HepG2 (cell line): ENCODE data around the gene KSR1. TPM values are rescaled to one million over a fixed set of nuclear protein-coding genes. Genes with fewer than 3 reads are reported as not detected.
A peak's percentile ranks its signal among the peaks of the same experiment; 100 is the strongest.

Source experiments
- ATAC-seq: fragments of 200-7000 bp; cut with Tn5 transposase; 3 replicates; pipeline ENCODE4 v1.9.1; 2020; ENCODE audit warnings: mild to moderate bottlenecking, moderate library complexity
- BruUV-seq: library from RNA; stranded (reverse); fragments of 400-500 nt; replicated peaks from 2 replicates; lab custom pipeline; 2021; lab: Mats Ljungman, UMichigan
- CTCF ChIA-PET: fragments of 300-600 bp; formaldehyde crosslinking; extraction: SDS; loops from one replicate; lab custom pipeline; 2021; ENCODE audit warnings: low total read pairs, inconsistent platforms, low intra/inter-chr PET ratio; lab: Yijun Ruan, JAX
- POLR2A ChIA-PET: fragments of 350-600 bp; sonication (Branson Sonifier 250); formaldehyde crosslinking; loops from one replicate; lab custom pipeline; 2020; ENCODE audit warnings: antibody characterized with exemption, inconsistent platforms; lab: Yijun Ruan, JAX
- DNase-seq: peaks from one replicate; pipeline ENCODE4 v3.0.0-alpha.2; 2015; ENCODE audit warnings: low spot score
- FAIRE-seq: peaks from 3 replicates; lab custom pipeline; 2011; peaks lifted over from hg19 to GRCh38; lab: Jason Lieb, UNC
- H2AFZ ChIP-seq: one replicate; pipeline ENCODE4 v1.6.1; 2011; ENCODE audit warnings: low read length, inconsistent platforms
- H3K27ac ChIP-seq: fragments of 300-600 bp; 3 replicates; pipeline ENCODE4 v1.8.0; 2011; ENCODE audit warnings: mixed run types, mild to moderate bottlenecking, mixed read lengths, low read length, inconsistent platforms; ENCODE audit not compliant: insufficient read depth; ENCODE audit errors: extremely low read length
- H3K27me3 ChIP-seq, 2 experiments: fragments of 200-600 bp in 1 of 2; 2 replicates in 1 of 2; 3 replicates in 1 of 2; pipeline versions ENCODE4 v1.6.0 to v1.8.0; 2011; ENCODE audit warnings: low read length in 2 of 2, mild to moderate bottlenecking in 2 of 2, moderate library complexity in 2 of 2, inconsistent platforms in 1 of 2; ENCODE audit not compliant: insufficient read depth in 2 of 2, control insufficient read depth in 1 of 2
- H3K36me3 ChIP-seq, 2 experiments: fragments of 200-600 bp in 1 of 2; replicated peaks in 1 of 2; 2 replicates in 1 of 2; 3 replicates in 1 of 2; pipeline versions ENCODE4 v1.5.1 to v1.8.0; 2011; ENCODE audit warnings: low read length in 2 of 2, inconsistent platforms in 1 of 2; ENCODE audit not compliant: insufficient read depth in 2 of 2, control insufficient read depth in 1 of 2
- H3K4me1 ChIP-seq: 2 replicates; pipeline ENCODE4 v1.5.1; 2012; ENCODE audit warnings: low read length, inconsistent platforms; ENCODE audit not compliant: insufficient read depth
- H3K4me2 ChIP-seq: 2 replicates; pipeline ENCODE4 v1.6.0; 2011; ENCODE audit warnings: low read depth, low read length, inconsistent platforms
- H3K4me3 ChIP-seq, 3 experiments: fragments of 200-600 bp in 1 of 3; sonication (generic), shearing (Covaris generic) in 1 of 3; replicated peaks in 1 of 3; 2 replicates each; pipeline ENCODE4 v1.5.1; 2011 to 2016; ENCODE audit warnings: low read length in 3 of 3, inconsistent platforms in 2 of 3, low read depth in 2 of 3, mild to moderate bottlenecking in 2 of 3, control low read depth in 1 of 3, mixed read lengths in 1 of 3; ENCODE audit not compliant: insufficient read depth in 1 of 3
- H3K79me2 ChIP-seq: one replicate; pipeline ENCODE4 v1.6.1; 2011; ENCODE audit warnings: low read length, inconsistent platforms; ENCODE audit not compliant: insufficient read depth
- H3K9ac ChIP-seq: 2 replicates; pipeline ENCODE4 v1.6.0; 2011; ENCODE audit warnings: mild to moderate bottlenecking, low read depth, low read length, inconsistent platforms; ENCODE audit not compliant: insufficient read depth
- H3K9me3 ChIP-seq: 2 replicates; pipeline ENCODE4 v1.5.1; 2012; ENCODE audit warnings: mild to moderate bottlenecking, low read length
- H4K20me1 ChIP-seq: 2 replicates; pipeline ENCODE4 v1.6.0; 2011; ENCODE audit warnings: inconsistent platforms, mild to moderate bottlenecking, low read length, moderate library complexity; ENCODE audit not compliant: insufficient read depth
- HMGA1 ChIP-seq: sonication (generic); formaldehyde crosslinking; conservative IDR thresholded peaks from 2 replicates; pipeline ENCODE4 v1.4.0; 2020; ENCODE audit warnings: missing genetic modification reagents
- MED1 ChIP-seq: sonication (generic); formaldehyde crosslinking; IDR thresholded peaks from 2 replicates; pipeline ENCODE4 v1.4.0; 2020; ENCODE audit warnings: missing genetic modification reagents
- NAIF1 ChIP-seq: sonication (generic); formaldehyde crosslinking; IDR thresholded peaks from 2 replicates; pipeline ENCODE4 v1.5.0; 2020; ENCODE audit warnings: mild to moderate bottlenecking, missing genetic modification reagents, borderline replicate concordance
- ZIK1 ChIP-seq: sonication (generic); formaldehyde crosslinking; IDR thresholded peaks from 2 replicates; pipeline ENCODE4 v1.5.0; 2020; ENCODE audit warnings: mild to moderate bottlenecking, low read depth, missing genetic modification reagents, borderline replicate concordance
- ZNF263 ChIP-seq: sonication (generic); formaldehyde crosslinking; IDR thresholded peaks from 2 replicates; pipeline ENCODE4 v1.4.0; 2020; ENCODE audit warnings: missing genetic modification reagents
- ZNF557 ChIP-seq: sonication (generic); formaldehyde crosslinking; IDR thresholded peaks from 2 replicates; pipeline ENCODE4 v1.4.0; 2020; ENCODE audit warnings: missing genetic modification reagents
- ZNF605 ChIP-seq: sonication (generic); formaldehyde crosslinking; IDR thresholded peaks from 2 replicates; pipeline ENCODE4 v1.8.0; 2022; ENCODE audit warnings: mild to moderate bottlenecking, missing genetic modification reagents
- ZNF639 ChIP-seq: conservative IDR thresholded peaks from 2 replicates; pipeline ENCODE4 v1.6.1; 2018; ENCODE audit warnings: missing genetic modification reagents
- ZNF740 ChIP-seq: sonication (generic); formaldehyde crosslinking; IDR thresholded peaks from 2 replicates; pipeline ENCODE4 v1.4.0; 2020; ENCODE audit warnings: missing genetic modification reagents
- ZXDC ChIP-seq: sonication (generic); formaldehyde crosslinking; IDR thresholded peaks from 2 replicates; pipeline ENCODE4 v1.5.0; 2020; ENCODE audit warnings: mild to moderate bottlenecking, missing genetic modification reagents
- WGBS: methylation state at CpG from one replicate; pipeline ENCODE4 v1.1.6; 2017; ENCODE audit warnings: low lambda C conversion rate; 5-methylcytosine and 5-hydroxymethylcytosine counted together
- in situ Hi-C: cut with HindIII; loops from 2 replicates; pipeline ENCODE4 v1.10.0; 2017; ENCODE audit warnings: low pct_unique_long_range_greater_than_20kb; ENCODE audit not compliant: extremely low pct_ligation_motif_present
- intact Hi-C: fragments of 100-400 bp; cut with micrococcal nuclease; formaldehyde crosslinking; loops from one replicate; pipeline ENCODE4 v1.10.0; 2022; ENCODE audit not compliant: unreplicated experiment
- polyA plus RNA-seq, 8 experiments: library from polyadenylated mRNA; depleted of rRNA in 3 of 8; stranded (reverse) in 7 of 8; unstranded in 1 of 8; fragments of >200 nt; fragmentation: Illumina TruSeq in 4 of 8; extraction: Trizol in 4 of 8; gene quantifications; 2 replicates each; pipeline versions ENCODE4 v1.2.1 to v1.2.3, GENCODE V29; 2011 to 2016; ENCODE audit warnings: low read depth in 4 of 8, missing spikeins in 1 of 8, mixed read lengths in 1 of 8; ENCODE audit not compliant: insufficient read depth in 1 of 8
- total RNA-seq, 5 experiments: library from RNA; depleted of rRNA; stranded (reverse); fragments of >200 nt; fragmentation: Illumina TruSeq; extraction: Trizol; gene quantifications; 2 replicates each; pipeline ENCODE4 v1.2.3, GENCODE V29; 2016; ENCODE audit warnings: low read depth in 1 of 5
- TF ChIP-seq, protein P1 (sequence below): sonication (generic); formaldehyde crosslinking; IDR thresholded peaks from 2 replicates; pipeline ENCODE4 v1.4.0; 2020; ENCODE audit warnings: missing genetic modification reagents
- TF ChIP-seq, protein P2 (sequence below): sonication (generic); formaldehyde crosslinking; IDR thresholded peaks from 2 replicates; pipeline ENCODE4 v1.4.0; 2020; ENCODE audit warnings: missing genetic modification reagents, borderline replicate concordance

KSR1 gene
- total and polyA plus RNA-seq, 2 of the 13 experiments (the other 11 are each of a cell fraction or from before 2014, with no cell fraction given): 10.1 to 16.6 TPM

DNA sequence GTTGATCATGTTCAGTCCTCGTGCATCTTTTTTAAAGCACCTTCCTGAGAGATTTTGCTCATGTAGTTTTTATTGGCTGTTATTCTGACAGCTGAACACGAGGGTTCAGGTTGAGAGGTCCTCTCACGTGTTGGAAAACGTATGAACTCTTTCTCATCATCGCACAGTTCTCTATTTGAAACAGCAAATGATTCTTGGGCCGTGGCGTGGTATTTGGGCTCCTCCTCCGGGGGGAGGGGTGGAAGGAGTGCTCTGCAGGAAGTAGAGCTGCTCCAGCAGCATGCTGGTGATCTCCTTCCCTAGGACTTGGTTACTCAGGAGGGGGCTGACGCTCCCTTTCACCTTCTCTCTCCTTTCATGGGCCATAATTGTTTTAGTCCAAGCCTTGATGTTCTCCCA, 70.4 kb downstream of the KSR1 start:
- DNase-seq: no peak
- no peak overlapping the region for H3K4me3 ChIP-seq
- H3K4me2 ChIP-seq: peak overlapping the region; percentile 22; the same call in 1 of the 2 replicates
- no peak for ATAC-seq
- intact Hi-C loops: no loop called here
- H3K79me2 ChIP-seq: peaks cover 39% of the 10 kb centered on the region
- no peak for TF ChIP-seq MED1 (CRISPR knock-in tag)
- TF ChIP-seq ZNF557 (CRISPR knock-in tag): no peak
- TF ChIP-seq ZIK1: no peak
- TF ChIP-seq ZNF605 (CRISPR knock-in tag): no peak
- no peak for TF ChIP-seq ZNF639 (CRISPR knock-in tag)
- no peak for TF ChIP-seq HMGA1
- no peak for TF ChIP-seq NAIF1 (CRISPR knock-in tag)
- TF ChIP-seq, protein P1, sequence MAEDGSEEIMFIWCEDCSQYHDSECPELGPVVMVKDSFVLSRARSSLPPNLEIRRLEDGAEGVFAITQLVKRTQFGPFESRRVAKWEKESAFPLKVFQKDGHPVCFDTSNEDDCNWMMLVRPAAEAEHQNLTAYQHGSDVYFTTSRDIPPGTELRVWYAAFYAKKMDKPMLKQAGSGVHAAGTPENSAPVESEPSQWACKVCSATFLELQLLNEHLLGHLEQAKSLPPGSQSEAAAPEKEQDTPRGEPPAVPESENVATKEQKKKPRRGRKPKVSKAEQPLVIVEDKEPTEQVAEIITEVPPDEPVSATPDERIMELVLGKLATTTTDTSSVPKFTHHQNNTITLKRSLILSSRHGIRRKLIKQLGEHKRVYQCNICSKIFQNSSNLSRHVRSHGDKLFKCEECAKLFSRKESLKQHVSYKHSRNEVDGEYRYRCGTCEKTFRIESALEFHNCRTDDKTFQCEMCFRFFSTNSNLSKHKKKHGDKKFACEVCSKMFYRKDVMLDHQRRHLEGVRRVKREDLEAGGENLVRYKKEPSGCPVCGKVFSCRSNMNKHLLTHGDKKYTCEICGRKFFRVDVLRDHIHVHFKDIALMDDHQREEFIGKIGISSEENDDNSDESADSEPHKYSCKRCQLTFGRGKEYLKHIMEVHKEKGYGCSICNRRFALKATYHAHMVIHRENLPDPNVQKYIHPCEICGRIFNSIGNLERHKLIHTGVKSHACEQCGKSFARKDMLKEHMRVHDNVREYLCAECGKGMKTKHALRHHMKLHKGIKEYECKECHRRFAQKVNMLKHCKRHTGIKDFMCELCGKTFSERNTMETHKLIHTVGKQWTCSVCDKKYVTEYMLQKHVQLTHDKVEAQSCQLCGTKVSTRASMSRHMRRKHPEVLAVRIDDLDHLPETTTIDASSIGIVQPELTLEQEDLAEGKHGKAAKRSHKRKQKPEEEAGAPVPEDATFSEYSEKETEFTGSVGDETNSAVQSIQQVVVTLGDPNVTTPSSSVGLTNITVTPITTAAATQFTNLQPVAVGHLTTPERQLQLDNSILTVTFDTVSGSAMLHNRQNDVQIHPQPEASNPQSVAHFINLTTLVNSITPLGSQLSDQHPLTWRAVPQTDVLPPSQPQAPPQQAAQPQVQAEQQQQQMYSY (CRISPR knock-in tag): no peak
- TF ChIP-seq ZNF740 (CRISPR knock-in tag): no peak
- TF ChIP-seq ZXDC (CRISPR knock-in tag): no peak
- TF ChIP-seq, protein P2, sequence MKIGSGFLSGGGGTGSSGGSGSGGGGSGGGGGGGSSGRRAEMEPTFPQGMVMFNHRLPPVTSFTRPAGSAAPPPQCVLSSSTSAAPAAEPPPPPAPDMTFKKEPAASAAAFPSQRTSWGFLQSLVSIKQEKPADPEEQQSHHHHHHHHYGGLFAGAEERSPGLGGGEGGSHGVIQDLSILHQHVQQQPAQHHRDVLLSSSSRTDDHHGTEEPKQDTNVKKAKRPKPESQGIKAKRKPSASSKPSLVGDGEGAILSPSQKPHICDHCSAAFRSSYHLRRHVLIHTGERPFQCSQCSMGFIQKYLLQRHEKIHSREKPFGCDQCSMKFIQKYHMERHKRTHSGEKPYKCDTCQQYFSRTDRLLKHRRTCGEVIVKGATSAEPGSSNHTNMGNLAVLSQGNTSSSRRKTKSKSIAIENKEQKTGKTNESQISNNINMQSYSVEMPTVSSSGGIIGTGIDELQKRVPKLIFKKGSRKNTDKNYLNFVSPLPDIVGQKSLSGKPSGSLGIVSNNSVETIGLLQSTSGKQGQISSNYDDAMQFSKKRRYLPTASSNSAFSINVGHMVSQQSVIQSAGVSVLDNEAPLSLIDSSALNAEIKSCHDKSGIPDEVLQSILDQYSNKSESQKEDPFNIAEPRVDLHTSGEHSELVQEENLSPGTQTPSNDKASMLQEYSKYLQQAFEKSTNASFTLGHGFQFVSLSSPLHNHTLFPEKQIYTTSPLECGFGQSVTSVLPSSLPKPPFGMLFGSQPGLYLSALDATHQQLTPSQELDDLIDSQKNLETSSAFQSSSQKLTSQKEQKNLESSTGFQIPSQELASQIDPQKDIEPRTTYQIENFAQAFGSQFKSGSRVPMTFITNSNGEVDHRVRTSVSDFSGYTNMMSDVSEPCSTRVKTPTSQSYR (CRISPR knock-in tag): peak; percentile 39; the same call in 1 of the 2 replicates
- peak; percentile 36; the same call in 1 of the 2 replicates for TF ChIP-seq ZNF263 (CRISPR knock-in tag)
- TF ChIP-seq, all 625 proteins: peak for 2
- no peaks in the 10 kb centered on the region for H3K36me3 ChIP-seq
- no TSS peak for BruUV-seq
- H3K27me3 ChIP-seq: no peaks in the 10 kb centered on the region
- POLR2A ChIA-PET: no interaction called here
- peaks cover 92% of the 10 kb centered on the region for H3K4me1 ChIP-seq
- in situ Hi-C loops: no loop called here
- CTCF ChIA-PET: no interaction called here
- H3K27ac ChIP-seq: no peak overlapping the region
- no peaks in the 10 kb centered on the region for H3K9me3 ChIP-seq
- no peak overlapping the region for H3K9ac ChIP-seq
- no peaks in the 10 kb centered on the region for H4K20me1 ChIP-seq
- no peak overlapping the region for H2AFZ ChIP-seq
- WGBS: 54% methylated on average over 8 of the region's 9 CpGs
- peak; percentile 70 for FAIRE-seq
